Omental fat pad (tissue), 4 donors: ENCODE data around the gene RNF13. TPM values are rescaled to one million over a fixed set of nuclear protein-coding genes. Genes with fewer than 3 reads are reported as not detected.
"Not testable (repeated sequence)": the region's sequence is repeated elsewhere in the genome, so short reads cannot be mapped to it uniquely, and the experiment has no call there.

Experiments
- ATAC-seq: fragments of 150-250 bp; one replicate; pipeline ENCODE4 v1.9.1; 2016; ENCODE audit warnings: mild to moderate bottlenecking, moderate library complexity; ENCODE audit not compliant: low FRiP score
- DNase-seq: peaks from one replicate; pipeline ENCODE4 v3.0.0-alpha.2; 2019; ENCODE audit warnings: low spot score
- CTCF ChIP-seq, 3 donors: fragments of 450-650 bp; IDR thresholded peaks; one replicate each; pipeline ENCODE4 v1.5.1; 2016 to 2017; ENCODE audit warnings: antibody characterized with exemption in 3 of 3, mild to moderate bottlenecking in 3 of 3, moderate library complexity in 2 of 3
- total RNA-seq, 4 donors: library from RNA; depleted of rRNA; stranded (reverse); fragments of >200 nt; gene quantifications; one replicate each; pipeline ENCODE4 v1.1.0, GENCODE V29; 2016

RNF13 gene
- total RNA-seq, 4 donors from 2014 or later = 77.7 to 105 (median 95.9) TPM

- TF ChIP-seq CTCF (IDR thresholded peaks at IDR 0.05) = no peak
- no peak for DNase-seq
- ATAC-seq = peak; percentile 84
These were observed 121.5 kb downstream of the RNF13 start for GRCh38 chr3:149934524-149934923.

GRCh38 chr3:149936812-149937230 lies 123.8 kb downstream of the RNF13 start:
- ATAC-seq (no peak), DNase-seq (no peak)
- peak in 1 of 3 donors; percentile 13 for TF ChIP-seq CTCF (IDR thresholded peaks at IDR 0.05)

GRCh38 chr3:149938392-149939055 lies 125.5 kb downstream of the RNF13 start:
- not testable (repeated sequence) for ATAC-seq, DNase-seq

GRCh38 chr3:149941186-149941585 lies 128.2 kb downstream of the RNF13 start:
- no peak for ATAC-seq
- no peak for DNase-seq
- TF ChIP-seq CTCF (IDR thresholded peaks at IDR 0.05) = no peak

GRCh38 chr3:149941946-149942345 lies 128.9 kb downstream of the RNF13 start:
- ATAC-seq (no peak), DNase-seq (no peak)
- TF ChIP-seq CTCF (IDR thresholded peaks at IDR 0.05) = no peak

GRCh38 chr3:149942409-149942808 lies 129.4 kb downstream of the RNF13 start:
- ATAC-seq (no peak), DNase-seq (no peak)
- no peak for TF ChIP-seq CTCF (IDR thresholded peaks at IDR 0.05)

GRCh38 chr3:149943966-149944365 lies 131.0 kb downstream of the RNF13 start:
- ATAC-seq, DNase-seq: not testable (repeated sequence)

- no peak for TF ChIP-seq CTCF (IDR thresholded peaks at IDR 0.05)
- DNase-seq = no peak
- ATAC-seq = no peak
These were observed 134.2 kb downstream of the RNF13 start for GRCh38 chr3:149947231-149947630.
